ENCODE data around the gene IFNAR2.

- TF ChIP-seq CTCF (conservative IDR thresholded peaks at IDR 0.05; ENCODE audit: low read depth, low read length) (no peak), EZH2 (IDR thresholded peaks at IDR 0.05; ENCODE audit: borderline replicate concordance, low read depth, low read length, poor library complexity, severe bottlenecking) (no peak)
These were observed 25.0 kb downstream of the IFNAR2 start for GRCh38 chr21:33254766-33255165.

Data from A673 (cell line).